OCI-M2 (cell line): ENCODE measurements around the gene PFKP.

Experiments
- DNase-seq: peaks from one replicate; lab custom pipeline; 2025; ENCODE audit not compliant: unreplicated experiment; lab: John Stamatoyannopoulos, UW

Gene PFKP

DNA sequence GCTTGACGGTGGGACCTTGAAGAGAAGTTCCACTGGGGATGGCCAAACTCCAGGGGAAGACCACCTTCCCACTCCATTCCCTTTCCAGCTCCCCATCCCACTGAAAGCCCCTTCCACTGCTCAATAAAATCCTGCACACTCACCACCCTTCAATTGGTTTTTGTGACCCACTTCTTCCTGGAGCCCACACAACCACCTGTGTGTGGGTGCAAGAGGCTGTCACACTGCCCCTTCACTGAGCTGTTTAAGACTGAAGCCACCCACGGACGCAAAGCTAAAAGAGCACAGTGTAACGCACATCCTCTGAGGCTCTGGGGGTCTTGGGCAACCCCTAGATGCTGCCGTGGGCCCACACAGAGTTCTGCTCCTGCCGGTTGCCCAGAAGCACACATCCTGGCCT lies 118.0 kb downstream of the PFKP start:
- DNase-seq: no peak

DNA sequence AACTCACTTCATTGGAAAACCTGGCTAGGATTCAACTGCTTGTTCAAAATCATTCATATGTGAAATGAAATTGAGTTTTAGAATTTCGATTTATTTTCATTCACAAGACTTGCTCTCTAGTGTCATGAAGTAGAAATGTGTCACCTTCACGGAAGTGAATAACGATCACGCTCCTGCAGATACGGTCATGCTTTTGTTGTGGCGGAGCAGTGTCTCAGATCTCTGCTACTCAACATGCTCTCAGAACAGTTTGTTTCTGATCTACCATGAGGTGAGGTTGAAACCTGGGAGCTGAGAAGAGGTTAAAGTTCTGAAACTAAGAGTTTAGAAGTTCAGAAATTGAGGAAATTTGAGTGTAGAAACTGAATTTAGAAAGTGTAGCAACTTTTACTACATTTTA lies 119.0 kb downstream of the PFKP start:
- no peak for DNase-seq
